GM21619 (cell line): ENCODE measurements around the gene ADARB2.

Experiments
- ATAC-seq: cut with Tn5 transposase; IDR thresholded peaks from one replicate; pipeline ENCODE4 v1.9.1; 2021; ENCODE audit not compliant: unreplicated experiment

ADARB2 gene

GRCh38 chr10:1200866-1201807, 536.2 kb downstream of the ADARB2 start:
- no peak for ATAC-seq

- no peak for ATAC-seq
These were observed 537.2 kb downstream of the ADARB2 start for GRCh38 chr10:1199897-1200721.

- no peak for ATAC-seq
These were observed 538.0 kb downstream of the ADARB2 start for GRCh38 chr10:1199345-1199673.

GRCh38 chr10:1198453-1199344, 538.6 kb downstream of the ADARB2 start:
- ATAC-seq = no peak

GRCh38 chr10:1197384-1197783, 539.9 kb downstream of the ADARB2 start:
- no peak for ATAC-seq

GRCh38 chr10:1196656-1197055, 540.7 kb downstream of the ADARB2 start:
- no peak for ATAC-seq

GRCh38 chr10:1195828-1196227, 541.5 kb downstream of the ADARB2 start:
- no peak for ATAC-seq

- ATAC-seq = no peak
These were observed 543.2 kb downstream of the ADARB2 start for GRCh38 chr10:1194161-1194560.

GRCh38 chr10:1193561-1193960, 543.8 kb downstream of the ADARB2 start:
- ATAC-seq = no peak

GRCh38 chr10:1191752-1192151, 545.6 kb downstream of the ADARB2 start:
- no peak for ATAC-seq

GRCh38 chr10:1190791-1191490, 546.4 kb downstream of the ADARB2 start:
- ATAC-seq = no peak

- no peak for ATAC-seq
These were observed 547.3 kb downstream of the ADARB2 start for GRCh38 chr10:1190052-1190395.

- no peak for ATAC-seq
These were observed 547.9 kb downstream of the ADARB2 start for GRCh38 chr10:1189166-1190051.

- no peak for ATAC-seq
These were observed 548.7 kb downstream of the ADARB2 start for GRCh38 chr10:1188558-1189135.

GRCh38 chr10:1187855-1188557, 549.3 kb downstream of the ADARB2 start:
- no peak for ATAC-seq

- ATAC-seq = no peak
These were observed 550.0 kb downstream of the ADARB2 start for GRCh38 chr10:1187151-1187854.

- no peak for ATAC-seq
These were observed 550.7 kb downstream of the ADARB2 start for GRCh38 chr10:1186683-1186990.
